GM19099 (cell line): ENCODE data around the gene NDEL1.

ENCODE experiments used
- POLR2A ChIP-seq: IDR thresholded peaks from 3 replicates; pipeline ENCODE4 v1.6.1; 2011; ENCODE audit warnings: low read depth; ENCODE audit not compliant: insufficient read length; ENCODE audit errors: extremely low read depth

NDEL1 gene

DNA sequence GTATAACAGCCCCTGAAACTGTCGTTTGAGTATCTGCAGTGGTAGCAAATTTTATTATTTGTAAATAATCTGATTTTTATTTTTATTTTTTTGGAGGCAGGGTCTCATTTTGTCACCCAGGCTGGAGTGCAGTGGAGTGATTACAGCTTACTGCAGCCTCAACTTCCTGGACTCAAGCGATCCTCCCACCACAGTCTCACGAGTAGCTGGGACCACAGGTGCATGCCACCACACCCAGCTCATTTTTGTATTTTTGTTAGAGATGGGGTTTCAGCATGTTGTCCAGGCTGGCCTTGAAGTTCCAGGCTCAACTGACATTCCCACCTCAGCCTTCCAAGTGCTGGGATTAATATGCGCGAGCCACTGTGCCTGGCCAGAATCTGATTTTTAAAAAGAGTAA lies 2.8 kb downstream of the NDEL1 start:
- no peak for TF ChIP-seq POLR2A

DNA sequence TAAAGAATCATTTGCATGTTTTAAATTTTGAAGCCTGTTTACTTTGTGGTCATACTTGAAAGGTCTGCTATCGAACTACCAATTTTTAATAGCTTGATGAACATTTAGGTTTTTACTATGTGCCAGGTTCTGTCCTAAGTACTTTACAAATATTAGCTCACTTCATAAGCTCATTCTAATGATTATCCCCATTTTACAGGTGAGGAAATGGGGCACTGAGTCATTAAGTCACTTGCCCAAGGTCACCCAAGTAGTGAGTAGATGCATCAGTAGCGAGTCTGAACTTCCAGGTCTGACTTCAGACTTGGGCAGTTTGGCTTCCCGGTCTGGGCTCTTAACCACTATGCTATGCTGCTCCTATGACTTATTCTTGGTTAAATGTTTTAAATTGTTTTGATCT lies 4.0 kb downstream of the NDEL1 start:
- no peak for TF ChIP-seq POLR2A

DNA sequence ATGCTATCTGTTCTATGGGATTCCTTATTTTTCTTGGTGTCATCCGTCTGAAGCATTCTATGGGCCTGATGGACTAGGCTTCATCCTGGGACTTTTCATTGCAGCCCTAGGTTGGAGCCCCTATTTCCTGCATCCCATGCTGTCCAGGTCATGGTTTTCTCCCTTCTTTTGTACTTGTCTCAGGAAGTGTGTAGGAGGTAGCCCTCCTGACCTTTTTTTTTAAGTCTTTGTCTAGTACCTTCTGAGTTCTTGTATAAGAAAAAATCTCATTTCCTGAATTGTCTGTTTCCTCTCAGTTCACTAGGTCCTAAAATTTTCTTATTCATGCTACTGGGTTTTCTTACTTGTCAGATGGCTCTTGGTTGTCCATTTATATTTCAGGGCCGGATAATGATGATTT lies 6.0 kb downstream of the NDEL1 start:
- TF ChIP-seq POLR2A = no peak

DNA sequence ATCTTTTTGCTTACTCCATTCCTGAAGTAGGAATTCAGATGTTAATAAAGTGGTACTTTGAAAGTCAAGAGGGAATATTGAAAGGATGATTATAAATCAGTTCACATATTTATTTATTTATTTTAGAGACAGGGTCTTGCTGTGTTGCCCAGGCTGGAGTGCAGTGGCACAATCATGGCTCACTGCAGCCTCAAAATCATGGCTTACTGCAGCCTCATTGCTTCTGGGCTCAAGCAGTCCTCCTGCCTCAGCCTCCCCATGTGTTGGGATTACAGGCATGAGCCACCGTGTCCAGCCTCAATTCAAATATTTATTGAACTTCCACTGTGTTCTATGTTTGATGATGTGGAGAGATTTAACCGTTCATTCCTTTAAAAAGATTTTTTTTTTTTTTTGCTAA lies 6.6 kb downstream of the NDEL1 start:
- TF ChIP-seq POLR2A = no peak

DNA sequence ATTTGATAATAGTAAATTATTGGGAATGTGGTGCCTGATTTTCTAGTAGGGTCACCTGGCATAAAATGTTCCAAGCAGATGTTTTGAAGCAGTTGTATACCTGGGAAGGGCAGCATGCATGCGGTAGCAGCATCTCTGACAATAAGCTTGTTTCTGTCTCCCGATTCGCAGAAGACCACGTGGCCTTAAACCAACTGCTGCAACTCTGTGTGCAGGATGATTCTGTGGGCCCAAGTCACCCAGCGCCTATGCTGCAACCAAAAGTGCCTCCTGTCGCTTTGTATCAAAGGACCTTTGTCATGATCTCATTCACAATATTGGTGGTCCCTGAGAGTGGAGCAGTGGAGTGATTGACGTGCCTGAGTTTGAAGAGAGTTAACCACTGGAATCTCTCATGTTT lies 8.1 kb downstream of the NDEL1 start:
- TF ChIP-seq POLR2A = no peak

DNA sequence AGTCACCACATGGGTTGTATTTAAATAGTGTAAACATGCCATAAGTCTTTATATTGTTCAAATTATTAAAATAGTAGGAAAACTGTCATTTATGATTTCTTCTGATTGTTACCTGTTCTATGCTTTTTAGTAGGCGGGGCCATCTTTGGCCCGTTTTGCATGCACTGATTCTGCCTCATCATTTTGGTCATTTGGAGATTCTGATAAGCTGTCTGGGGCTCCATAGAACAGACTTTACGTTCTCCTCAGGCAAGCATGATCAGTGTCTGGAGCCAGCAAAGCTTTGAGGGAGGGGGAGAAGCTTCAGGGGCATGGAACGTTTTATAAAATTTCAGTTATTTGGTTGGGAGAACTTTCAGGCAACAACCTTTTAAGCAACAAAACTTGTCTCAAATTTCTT lies 8.8 kb downstream of the NDEL1 start:
- TF ChIP-seq POLR2A = no peak

DNA sequence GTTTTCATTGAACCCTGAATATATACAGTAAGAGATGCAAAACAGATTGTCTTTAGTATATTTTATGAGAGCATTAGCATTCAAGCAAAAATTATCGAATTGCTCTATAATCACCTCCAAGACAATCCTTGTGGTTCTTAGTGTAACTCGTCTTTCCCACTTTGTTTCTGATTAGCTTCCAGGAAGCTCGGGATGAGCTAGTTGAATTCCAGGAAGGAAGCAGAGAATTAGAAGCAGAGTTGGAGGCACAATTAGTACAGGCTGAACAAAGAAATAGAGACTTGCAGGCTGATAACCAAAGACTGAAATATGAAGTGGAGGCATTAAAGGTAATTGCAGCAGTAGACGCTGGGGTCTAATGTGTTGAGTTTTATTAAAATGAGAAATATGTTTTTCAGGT lies 9.9 kb downstream of the NDEL1 start:
- no peak for TF ChIP-seq POLR2A

DNA sequence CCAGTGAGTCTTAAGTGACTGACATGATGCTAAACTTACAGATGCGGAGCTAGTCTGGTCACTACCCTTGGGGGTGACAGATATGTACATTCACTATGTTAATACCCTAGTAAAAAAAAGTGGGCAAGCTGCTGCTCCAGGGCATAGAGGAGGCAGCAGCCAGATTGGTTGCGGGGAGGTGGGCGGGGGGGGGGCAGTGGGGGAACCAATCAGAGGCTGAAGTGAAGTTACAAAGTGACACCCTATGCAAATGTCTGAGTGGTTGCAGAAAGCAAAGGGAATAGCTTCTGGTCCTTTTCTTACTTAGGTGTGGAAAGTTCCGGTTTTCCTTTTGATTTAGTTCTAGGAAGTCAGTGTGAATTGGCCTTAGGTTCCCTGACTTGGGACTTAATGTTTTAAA lies 12.1 kb downstream of the NDEL1 start:
- TF ChIP-seq POLR2A = no peak

DNA sequence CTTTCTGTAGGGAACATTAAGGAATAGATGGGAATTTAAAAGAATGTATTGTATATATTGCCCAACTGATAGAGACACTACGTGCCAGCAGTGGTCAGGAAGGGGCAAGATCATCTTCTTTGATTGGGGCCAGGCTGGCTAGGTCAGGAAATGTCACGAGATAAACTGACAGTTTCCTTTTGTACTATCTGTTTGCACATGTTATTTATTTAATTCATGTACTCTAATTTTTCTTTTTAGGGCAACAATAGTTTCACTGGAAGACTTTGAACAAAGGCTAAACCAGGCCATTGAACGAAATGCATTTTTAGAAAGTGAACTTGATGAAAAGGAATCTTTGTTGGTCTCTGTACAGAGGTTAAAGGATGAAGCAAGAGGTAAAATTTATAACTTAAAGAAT lies 12.6 kb downstream of the NDEL1 start:
- no peak for TF ChIP-seq POLR2A

DNA sequence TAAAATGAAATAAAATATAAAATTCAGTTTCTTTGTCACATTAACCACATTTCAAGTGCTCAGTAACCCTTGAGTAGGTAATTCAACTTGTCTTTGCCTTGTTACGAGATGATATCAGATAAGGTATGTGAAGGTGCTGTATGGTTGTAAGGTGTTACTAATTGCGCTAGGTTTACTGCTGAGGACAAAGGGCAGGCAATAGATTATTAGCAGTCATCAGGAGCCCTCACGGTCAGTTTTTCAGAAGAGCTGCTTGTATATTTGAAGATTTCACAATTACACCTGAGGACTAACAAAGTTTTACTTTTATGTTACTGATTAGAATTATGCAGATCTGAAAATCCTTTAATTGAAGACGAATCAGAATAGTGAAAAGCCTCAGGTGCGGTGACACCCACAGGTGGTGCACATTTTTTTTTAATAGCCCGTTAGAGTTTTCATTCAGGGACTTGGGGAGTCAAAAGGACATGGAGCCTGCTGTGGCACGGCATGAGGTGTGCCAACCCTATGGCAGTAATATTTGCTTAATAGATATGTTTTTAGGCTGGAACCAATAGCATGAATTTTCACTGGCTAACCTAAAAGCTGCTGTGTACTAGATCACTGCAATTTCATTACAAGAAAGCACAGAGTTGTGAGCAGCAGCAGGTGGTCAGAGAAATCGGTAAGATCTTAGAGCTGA lies 16.4 kb downstream of the NDEL1 start:
- no peak for TF ChIP-seq POLR2A

DNA sequence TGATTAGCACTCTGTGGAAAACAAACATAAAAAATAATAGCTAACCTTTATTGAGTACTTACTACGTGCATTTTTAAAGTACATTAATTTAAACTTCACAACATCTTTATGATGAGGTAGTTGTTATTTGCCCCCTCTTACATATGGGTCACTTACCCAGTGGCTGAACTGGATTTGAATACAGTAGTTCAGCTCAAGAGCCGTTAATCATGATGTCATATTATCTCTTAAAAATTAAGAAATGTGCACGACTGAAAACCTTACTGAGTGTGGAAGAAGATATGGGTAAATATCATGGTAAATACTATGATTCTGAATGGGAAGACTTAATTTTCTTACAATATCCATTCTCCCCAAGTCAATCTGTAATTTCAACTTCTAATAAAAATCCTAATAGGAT lies 17.6 kb downstream of the NDEL1 start:
- no peak for TF ChIP-seq POLR2A

DNA sequence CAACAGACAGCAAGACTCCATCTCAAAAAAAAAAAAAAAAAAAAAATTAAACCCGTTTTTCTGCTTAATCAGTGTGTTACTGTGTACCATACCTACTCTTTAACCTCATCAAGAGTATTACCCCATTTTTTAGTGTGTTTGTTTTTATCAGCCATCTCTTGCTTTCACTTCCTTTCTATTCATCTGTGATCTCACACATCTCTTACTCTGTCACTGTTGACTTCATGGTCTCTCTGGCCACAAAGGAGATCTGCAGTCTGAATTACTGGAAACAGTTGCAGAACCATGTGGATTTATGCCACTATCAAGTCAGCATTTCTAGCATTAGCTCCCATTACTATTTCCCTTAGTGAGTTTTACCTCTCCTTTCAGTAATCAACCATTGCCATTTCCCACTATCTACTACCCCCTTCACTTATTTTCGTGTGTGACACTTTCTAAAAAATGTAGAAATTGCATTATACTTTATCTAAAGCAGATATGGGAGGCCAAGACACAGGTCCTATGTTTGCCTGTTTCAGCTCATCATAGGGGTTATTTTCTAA lies 20.1 kb downstream of the NDEL1 start:
- TF ChIP-seq POLR2A = no peak

DNA sequence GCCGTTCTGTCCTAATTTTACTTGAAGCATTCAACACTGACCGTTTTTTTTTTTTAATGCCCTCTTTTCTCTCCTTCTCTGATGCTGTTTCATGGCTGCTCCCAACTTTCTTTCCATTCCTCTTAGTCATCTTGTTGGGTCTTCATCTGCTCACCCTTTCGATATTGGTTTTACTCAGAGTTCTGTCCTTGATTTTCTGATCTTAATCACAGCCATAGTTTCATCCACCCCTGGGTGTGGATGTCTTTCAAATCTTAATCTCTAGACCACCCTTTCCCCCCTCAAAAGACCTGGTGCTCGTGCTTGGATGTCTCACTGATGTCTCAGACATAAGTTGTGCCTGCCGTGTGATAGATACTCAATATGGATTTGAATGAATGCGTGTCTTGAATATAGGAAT lies 22.4 kb downstream of the NDEL1 start:
- no peak for TF ChIP-seq POLR2A

DNA sequence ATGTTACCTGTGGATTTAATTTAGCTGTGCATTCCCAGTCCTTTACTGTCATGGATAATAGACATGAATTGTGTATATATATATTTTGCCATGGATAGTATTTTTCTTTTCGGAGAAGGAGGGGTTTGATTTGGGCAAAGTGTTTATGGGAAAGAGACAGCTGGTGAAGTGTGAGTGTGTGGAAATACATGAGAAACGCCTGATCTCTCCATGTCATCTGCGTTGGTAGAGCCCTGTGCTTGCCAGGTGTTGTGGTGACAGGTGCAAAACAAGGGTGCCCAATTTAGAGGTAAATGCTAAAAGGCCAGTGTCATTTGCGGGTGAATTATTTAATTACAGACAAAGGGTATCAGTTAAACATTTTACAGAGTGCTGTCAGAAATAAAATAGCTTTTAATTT lies 23.4 kb downstream of the NDEL1 start:
- no peak for TF ChIP-seq POLR2A

DNA sequence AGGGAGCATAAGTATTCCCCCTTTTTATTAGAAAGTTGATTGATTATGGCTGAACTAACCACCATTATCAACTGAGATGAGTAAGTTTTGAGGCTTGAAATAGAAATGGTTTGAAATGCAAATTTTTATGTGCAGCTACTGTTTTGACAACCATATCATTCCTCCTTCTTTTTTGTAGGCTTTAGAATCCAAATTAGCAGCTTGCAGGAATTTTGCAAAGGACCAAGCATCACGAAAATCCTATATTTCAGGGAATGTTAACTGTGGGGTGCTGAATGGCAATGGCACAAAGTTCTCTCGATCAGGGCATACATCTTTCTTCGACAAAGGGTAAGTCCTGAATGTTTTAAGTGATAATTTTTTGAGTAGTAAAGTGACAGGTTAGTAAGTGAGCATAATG lies 24.1 kb downstream of the NDEL1 start:
- no peak for TF ChIP-seq POLR2A

DNA sequence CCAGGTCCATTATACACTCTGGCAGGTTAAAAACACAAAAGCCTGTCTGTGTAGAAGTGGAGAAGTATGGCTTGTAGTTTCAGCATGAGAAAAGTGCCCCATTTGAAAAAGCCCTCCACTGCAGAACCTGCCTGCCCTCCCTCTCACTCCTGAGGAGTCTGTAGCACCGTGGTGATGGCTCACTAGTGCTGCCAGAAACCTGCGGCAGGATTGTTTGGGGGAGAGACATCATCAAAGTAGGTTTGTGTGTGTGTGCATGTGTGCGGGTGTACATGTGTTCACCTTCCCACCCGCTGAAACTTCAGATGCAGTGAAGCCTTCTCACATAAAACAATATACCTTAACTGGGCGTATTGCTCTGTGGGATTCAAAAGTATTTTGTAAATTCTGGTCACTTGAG lies 26.9 kb downstream of the NDEL1 start:
- TF ChIP-seq POLR2A = no peak

DNA sequence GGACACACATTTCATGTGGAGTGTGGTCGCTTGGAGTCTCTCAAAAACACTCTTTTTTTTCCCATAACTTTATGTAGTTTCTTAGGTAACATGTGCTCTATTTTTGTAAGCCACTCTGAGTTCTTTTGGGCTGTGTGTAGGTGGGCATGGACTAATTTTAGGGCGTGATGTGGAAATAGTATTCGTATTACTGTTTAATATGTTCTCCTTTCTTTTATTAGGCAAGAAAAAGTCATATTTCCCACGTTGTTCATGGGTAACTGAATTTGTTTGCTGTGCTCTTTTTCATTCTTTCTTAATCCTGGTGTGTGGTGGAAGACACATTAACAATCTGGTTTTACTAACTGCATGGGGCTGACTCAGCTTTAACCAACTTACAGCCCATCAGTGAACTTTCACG lies 27.4 kb downstream of the NDEL1 start:
- no peak for TF ChIP-seq POLR2A
